Right lobe of liver (tissue), 6 donors: ENCODE data around the gene EXPH5. TPM values are rescaled to one million over a fixed set of nuclear protein-coding genes. Genes with fewer than 3 reads are reported as not detected.

ENCODE experiments used
- ATAC-seq, 4 donors: fragments of 200-7000 bp; cut with Tn5 transposase; one replicate each; pipeline ENCODE4 v1.9.1; 2020; ENCODE audit warnings: mild to moderate bottlenecking in 4 of 4, moderate library complexity in 4 of 4
- DNase-seq, 3 donors: peaks; one replicate each; pipeline ENCODE4 v3.0.0-alpha.2; 2020
- H3K27ac ChIP-seq, 3 donors: fragments of 200-600 bp; one replicate each; pipeline ENCODE4 v1.8.0; 2022
- H3K27me3 ChIP-seq, 2 donors: fragments of 200-600 bp; one replicate each; pipeline ENCODE4 v1.8.0; 2022
- H3K36me3 ChIP-seq, 4 donors: fragments of 200-600 bp; sonication (generic) in 1 of 4; one replicate each; pipeline versions ENCODE4 v1.5.1 to v1.8.0; 2017 to 2022; ENCODE audit warnings: control low read depth in 1 of 4
- H3K4me1 ChIP-seq, 4 donors: fragments of 200-600 bp; sonication (generic) in 1 of 4; one replicate each; pipeline versions ENCODE4 v1.5.1 to v1.8.0; 2017 to 2022; ENCODE audit warnings: control low read depth in 1 of 4
- H3K4me3 ChIP-seq, 3 donors: fragments of 200-600 bp; one replicate each; pipeline ENCODE4 v1.8.0; 2022
- H3K9me3 ChIP-seq, 4 donors: fragments of 200-600 bp; sonication (generic) in 1 of 4; one replicate each; pipeline versions ENCODE4 v1.5.1 to v1.8.0; 2017 to 2022; ENCODE audit warnings: control low read depth in 1 of 4
- CTCF ChIP-seq, 4 donors: fragments of 200-600 bp in 3 of 4; fragments of 450-650 bp in 1 of 4; IDR thresholded peaks; one replicate each; pipeline versions ENCODE4 v1.5.1 to v1.8.0; 2016 to 2022; ENCODE audit warnings: antibody characterized with exemption in 4 of 4, mild to moderate bottlenecking in 2 of 4
- POLR2A ChIP-seq: fragments of 450-650 bp; IDR thresholded peaks from one replicate; pipeline ENCODE4 v1.6.1; 2017; ENCODE audit warnings: antibody characterized with exemption, mild to moderate bottlenecking
- WGBS: methylation state at CpG from one replicate; pipeline ENCODE4 v1.1.6; 2018; ENCODE audit warnings: low coverage, low lambda C conversion rate; ENCODE audit not compliant: insufficient coverage; ENCODE audit errors: missing lambda C conversion rate; 5-methylcytosine and 5-hydroxymethylcytosine counted together
- intact Hi-C, 2 donors: fragments of 100-400 bp; cut with DNase I; formaldehyde crosslinking; loops; one replicate each; pipeline versions ENCODE4 v1.11.2 to v1.14.1; 2022
- total RNA-seq, 6 experiments: library from RNA; depleted of rRNA in 2 of 6; stranded (reverse); fragments of >200 nt in 2 of 6; fragmentation: NEBNext Ultra II Directional in 3 of 6; extraction: Animal tissue kit (Norgen Biotek cat#: 25700) in 3 of 6; gene quantifications; one replicate each; pipeline versions ENCODE4 v1.1.0 to v1.2.4, GENCODE V29; 2016 to 2023
- donor health status: DM: no; HTN: yes; CAD: no.
- donor health status: DM: no; HTN: no; CAD: no.
- donor health status: DM: no; HTN: no; CAD: no.
- donor health status: DM: no; HTN: yes; CAD: no.
- donor health status: DM: no; HTN: yes; CAD: no.

The EXPH5 gene
- total RNA-seq, 6 experiments from 2014 or later = 8.3 to 12.4 (median 10.2) TPM

GRCh38 chr11:108616549-108616948, 23.0 kb upstream of the EXPH5 start:
- TF ChIP-seq CTCF (IDR thresholded peaks at IDR 0.05) (no peak), POLR2A (no peak)
- 63% methylated on average over 3 of the region's 3 CpGs for WGBS
- no peak for ATAC-seq

GRCh38 chr11:108614086-108614485, 20.5 kb upstream of the EXPH5 start:
- Histone ChIP-seq H3K27me3 (no peaks in the 10 kb centered on the region), H3K4me3 (no peak overlapping the region), H3K36me3 (no peaks in the 10 kb centered on the region), H3K4me1 (no peaks in the 10 kb centered on the region), H3K27ac (no peak overlapping the region), H3K9me3 (no peaks in the 10 kb centered on the region)
- ATAC-seq = no peak
- intact Hi-C loops = no loop called here
- WGBS = 94% methylated on average over 3 of the region's 3 CpGs
- DNase-seq = no peak
- TF ChIP-seq POLR2A (no peak), CTCF (IDR thresholded peaks at IDR 0.05) (no peak)

More at GRCh38 chr11:108616549-108616948, 23.0 kb upstream of the EXPH5 start:
- Histone ChIP-seq H3K27ac (no peak overlapping the region), H3K9me3 (no peaks in the 10 kb centered on the region), H3K27me3 (no peaks in the 10 kb centered on the region), H3K36me3 (no peaks in the 10 kb centered on the region), H3K4me1 (no peaks in the 10 kb centered on the region), H3K4me3 (no peak overlapping the region)
- intact Hi-C loops = no loop called here
- DNase-seq = no peak

- Histone ChIP-seq H3K27me3 (no peaks in the 10 kb centered on the region), H3K9me3 (no peaks in the 10 kb centered on the region), H3K36me3 (no peaks in the 10 kb centered on the region), H3K4me1 (no peaks in the 10 kb centered on the region), H3K27ac (no peak overlapping the region), H3K4me3 (no peak overlapping the region)
- 73% methylated on average over 4 of the region's 5 CpGs for WGBS
- DNase-seq (no peak), ATAC-seq (no peak)
- intact Hi-C loops = no loop called here
- TF ChIP-seq POLR2A (no peak), CTCF (IDR thresholded peaks at IDR 0.05) (no peak)
These were observed 16.1 kb upstream of the EXPH5 start for GRCh38 chr11:108609682-108610081.

- no peaks in the 10 kb centered on the region for H3K27me3 ChIP-seq
- no peak for TF ChIP-seq POLR2A
- no peak for TF ChIP-seq CTCF (IDR thresholded peaks at IDR 0.05)
- ATAC-seq (no peak), DNase-seq (no peak)
- no peak overlapping the region for H3K4me3 ChIP-seq
- no peaks in the 10 kb centered on the region for H3K4me1 ChIP-seq
- WGBS = no CpG with 5 or more reads among the region's 1 CpG
- intact Hi-C loops = no loop called here
- no peak overlapping the region for H3K27ac ChIP-seq
- H3K36me3 ChIP-seq = no peaks in the 10 kb centered on the region
- H3K9me3 ChIP-seq = no peaks in the 10 kb centered on the region
These were observed 15.0 kb upstream of the EXPH5 start for GRCh38 chr11:108608548-108608947.
